ENCODE measurements around the gene RBBP5. TPM values are rescaled to one million over a fixed set of nuclear protein-coding genes. Genes with fewer than 3 reads are reported as not detected.

Gene RBBP5
- total RNA-seq, 1 experiment from 2014 or later, result 19.0 TPM

DNA sequence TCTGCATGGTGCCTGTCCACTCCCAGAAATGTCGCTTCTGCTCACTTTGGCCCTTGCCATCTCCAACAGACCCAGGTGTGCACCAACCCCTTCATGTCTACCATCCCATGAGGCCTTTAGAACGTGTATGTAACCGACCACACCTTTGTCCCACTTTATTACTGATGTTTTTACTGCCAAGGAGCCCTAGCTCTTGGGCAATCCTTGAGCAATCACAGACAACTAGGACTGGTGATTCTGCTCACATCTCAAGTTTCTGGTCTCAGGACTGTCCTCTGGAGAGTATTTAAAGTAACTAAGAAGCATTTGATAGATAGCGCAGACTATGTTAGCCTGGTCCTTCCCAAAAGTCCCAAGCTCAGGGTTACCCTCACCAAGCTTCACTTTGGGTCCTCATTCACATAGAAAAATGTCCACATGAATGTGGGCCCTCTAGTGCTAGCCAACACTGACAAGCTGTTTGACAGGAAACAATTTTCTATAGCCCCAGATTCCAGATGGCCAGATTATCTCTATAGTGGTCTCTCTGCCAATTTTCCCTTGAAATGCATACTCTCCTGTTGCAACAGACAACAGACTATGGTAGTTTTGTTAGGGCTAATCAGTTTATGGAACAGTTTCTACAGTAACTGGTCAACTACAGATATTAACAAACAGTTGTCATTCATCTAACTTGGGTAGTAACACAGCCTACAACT, 30.6 kb downstream of the RBBP5 start:
- no peaks in the 10 kb centered on the region for H3K27me3 ChIP-seq (replicated peaks; ENCODE audit: control insufficient read depth, insufficient read depth, low read length)
- no peak overlapping the region for H3K4me3 ChIP-seq (ENCODE audit: low read depth, low read length)
- BruUV-seq (replicated peaks), result no TSS peak
- Mint-ChIP-seq H3K27ac (ENCODE audit: unreplicated experiment) (no peak overlapping the region), H3K27me3 (ENCODE audit: insufficient read depth, unreplicated experiment) (no peaks in the 10 kb centered on the region), H3K9me3 (ENCODE audit: unreplicated experiment) (no peaks in the 10 kb centered on the region), H3K4me3 (ENCODE audit: unreplicated experiment) (no peak overlapping the region), H3K4me1 (ENCODE audit: low read depth, unreplicated experiment) (no peaks in the 10 kb centered on the region), H3K36me3 (ENCODE audit: insufficient read depth, unreplicated experiment) (peaks cover 62% of the 10 kb centered on the region)
- CTCF ChIA-PET, result interaction anchor here (1.4 kb wide), 1 partner anchor 29 kb away, joined by 4 read pairs; no protein-coding TSS in a partner anchor
- H3K4me1 ChIP-seq, result no peaks in the 10 kb centered on the region
- TF ChIP-seq, protein P1, sequence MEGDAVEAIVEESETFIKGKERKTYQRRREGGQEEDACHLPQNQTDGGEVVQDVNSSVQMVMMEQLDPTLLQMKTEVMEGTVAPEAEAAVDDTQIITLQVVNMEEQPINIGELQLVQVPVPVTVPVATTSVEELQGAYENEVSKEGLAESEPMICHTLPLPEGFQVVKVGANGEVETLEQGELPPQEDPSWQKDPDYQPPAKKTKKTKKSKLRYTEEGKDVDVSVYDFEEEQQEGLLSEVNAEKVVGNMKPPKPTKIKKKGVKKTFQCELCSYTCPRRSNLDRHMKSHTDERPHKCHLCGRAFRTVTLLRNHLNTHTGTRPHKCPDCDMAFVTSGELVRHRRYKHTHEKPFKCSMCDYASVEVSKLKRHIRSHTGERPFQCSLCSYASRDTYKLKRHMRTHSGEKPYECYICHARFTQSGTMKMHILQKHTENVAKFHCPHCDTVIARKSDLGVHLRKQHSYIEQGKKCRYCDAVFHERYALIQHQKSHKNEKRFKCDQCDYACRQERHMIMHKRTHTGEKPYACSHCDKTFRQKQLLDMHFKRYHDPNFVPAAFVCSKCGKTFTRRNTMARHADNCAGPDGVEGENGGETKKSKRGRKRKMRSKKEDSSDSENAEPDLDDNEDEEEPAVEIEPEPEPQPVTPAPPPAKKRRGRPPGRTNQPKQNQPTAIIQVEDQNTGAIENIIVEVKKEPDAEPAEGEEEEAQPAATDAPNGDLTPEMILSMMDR (IDR thresholded peaks at IDR 0.05; ENCODE audit: insufficient read depth in 1 of 2, low read depth in 1 of 2, low read length in 1 of 2, severe bottlenecking in 1 of 2, unreplicated experiment in 1 of 2), result no peak
- POLR2A ChIA-PET, result no interaction called here
- intact Hi-C loops (cut with micrococcal nuclease; ENCODE audit: unreplicated experiment), result no loop called here
- peaks cover 1% of the 10 kb centered on the region; the same call in 1 of the 2 replicates for H3K36me3 ChIP-seq (ENCODE audit: control insufficient read depth, insufficient read depth, low read length)
- no peaks in the 10 kb centered on the region for H3K9me3 ChIP-seq
- no peak for DNase-seq

DNA sequence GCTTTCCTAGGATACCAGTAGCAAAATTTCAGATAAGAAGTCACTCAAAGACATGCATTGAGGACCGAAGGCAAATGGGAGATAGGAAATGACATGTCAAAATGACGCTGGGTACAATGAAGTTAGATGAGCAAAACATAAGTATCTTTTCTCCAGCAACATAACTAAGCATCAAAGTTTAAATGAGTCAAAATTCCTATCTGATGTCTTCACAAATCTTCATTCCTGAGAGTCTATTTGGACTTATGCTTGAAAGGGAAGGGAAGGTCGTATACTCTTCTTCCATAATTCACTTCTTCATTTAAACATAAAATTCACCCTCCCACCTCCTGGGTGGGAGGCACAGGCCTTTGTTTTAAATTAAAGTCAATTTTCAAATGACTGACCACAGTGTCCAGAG, 33.4 kb downstream of the RBBP5 start:
- intact Hi-C loops (cut with micrococcal nuclease; ENCODE audit: unreplicated experiment), result no loop called here
- Histone ChIP-seq H3K36me3 (ENCODE audit: control insufficient read depth, insufficient read depth, low read length) (no peaks in the 10 kb centered on the region; the same call in 1 of the 2 replicates), H3K4me3 (ENCODE audit: low read depth, low read length) (no peak overlapping the region), H3K4me1 (no peaks in the 10 kb centered on the region), H3K27me3 (replicated peaks; ENCODE audit: control insufficient read depth, insufficient read depth, low read length) (no peaks in the 10 kb centered on the region), H3K9me3 (no peaks in the 10 kb centered on the region)
- TF ChIP-seq, protein P1 (IDR thresholded peaks at IDR 0.05; ENCODE audit: insufficient read depth in 1 of 2, low read depth in 1 of 2, low read length in 1 of 2, severe bottlenecking in 1 of 2, unreplicated experiment in 1 of 2), result no peak
- no TSS peak for BruUV-seq (replicated peaks)
- no peaks in the 10 kb centered on the region for H3K27me3 Mint-ChIP-seq (ENCODE audit: insufficient read depth, unreplicated experiment)
- H3K4me1 Mint-ChIP-seq (ENCODE audit: low read depth, unreplicated experiment), result no peaks in the 10 kb centered on the region
- ChIA-PET CTCF (interaction anchor here (0.6 kb wide), 1 partner anchor 27 kb away, joined by 3 read pairs; no protein-coding TSS in a partner anchor), POLR2A (no interaction called here)
- H3K27ac Mint-ChIP-seq (ENCODE audit: unreplicated experiment), result no peak overlapping the region
- H3K36me3 Mint-ChIP-seq (ENCODE audit: insufficient read depth, unreplicated experiment), result peaks cover 62% of the 10 kb centered on the region
- H3K9me3 Mint-ChIP-seq (ENCODE audit: unreplicated experiment), result no peaks in the 10 kb centered on the region
- no peak overlapping the region for H3K4me3 Mint-ChIP-seq (ENCODE audit: unreplicated experiment)
- no peak for DNase-seq

GRCh38 chr1:205084360-205084759, 37.4 kb downstream of the RBBP5 start, which contains the start of gene TMEM81:
Gene TMEM81, minus strand, starts transcription at chr1:205084460. Its CDS starts 140 bp downstream, at chr1:205084320.
- no peak for DNase-seq
- Mint-ChIP-seq H3K9me3 (ENCODE audit: unreplicated experiment) (no peaks in the 10 kb centered on the region), H3K4me1 (ENCODE audit: low read depth, unreplicated experiment) (no peaks in the 10 kb centered on the region), H3K36me3 (ENCODE audit: insufficient read depth, unreplicated experiment) (peaks cover 48% of the 10 kb centered on the region), H3K4me3 (ENCODE audit: unreplicated experiment) (no peak within 1 kb of the TSS), H3K27me3 (ENCODE audit: insufficient read depth, unreplicated experiment) (no peaks in the 10 kb centered on the region), H3K27ac (ENCODE audit: unreplicated experiment) (no peak within 1 kb of the TSS)
- intact Hi-C loops (cut with micrococcal nuclease; ENCODE audit: unreplicated experiment), result no loop called here
- Histone ChIP-seq H3K36me3 (ENCODE audit: control insufficient read depth, insufficient read depth, low read length) (no peaks in the 10 kb centered on the region; the same call in 1 of the 2 replicates), H3K27me3 (replicated peaks; ENCODE audit: control insufficient read depth, insufficient read depth, low read length) (no peaks in the 10 kb centered on the region), H3K9me3 (no peaks in the 10 kb centered on the region), H3K4me1 (no peaks in the 10 kb centered on the region), H3K4me3 (ENCODE audit: low read depth, low read length) (no peak within 1 kb of the TSS)
- BruUV-seq (replicated peaks), result no TSS peak
- POLR2A ChIA-PET, result no interaction called here
- TF ChIP-seq, protein P1 (IDR thresholded peaks at IDR 0.05; ENCODE audit: insufficient read depth in 1 of 2, low read depth in 1 of 2, low read length in 1 of 2, severe bottlenecking in 1 of 2, unreplicated experiment in 1 of 2), result no peak
- CTCF ChIA-PET, result interaction anchor here (0.6 to 0.9 kb wide), 3 partner anchors 23 to 144 kb away, joined by 3 to 5 read pairs (median 4); no protein-coding TSS in a partner anchor

Measured in Caco-2 (cell line).